ENCODE data around the gene ATG9B. TPM values are rescaled to one million over a fixed set of nuclear protein-coding genes. Genes with fewer than 3 reads are reported as not detected.
A peak's percentile ranks its signal among the peaks of the same experiment; 100 is the strongest.

The ATG9B gene
- total RNA-seq, 2 donors from 2014 or later = 0.22 TPM; not detected in 1

DNA sequence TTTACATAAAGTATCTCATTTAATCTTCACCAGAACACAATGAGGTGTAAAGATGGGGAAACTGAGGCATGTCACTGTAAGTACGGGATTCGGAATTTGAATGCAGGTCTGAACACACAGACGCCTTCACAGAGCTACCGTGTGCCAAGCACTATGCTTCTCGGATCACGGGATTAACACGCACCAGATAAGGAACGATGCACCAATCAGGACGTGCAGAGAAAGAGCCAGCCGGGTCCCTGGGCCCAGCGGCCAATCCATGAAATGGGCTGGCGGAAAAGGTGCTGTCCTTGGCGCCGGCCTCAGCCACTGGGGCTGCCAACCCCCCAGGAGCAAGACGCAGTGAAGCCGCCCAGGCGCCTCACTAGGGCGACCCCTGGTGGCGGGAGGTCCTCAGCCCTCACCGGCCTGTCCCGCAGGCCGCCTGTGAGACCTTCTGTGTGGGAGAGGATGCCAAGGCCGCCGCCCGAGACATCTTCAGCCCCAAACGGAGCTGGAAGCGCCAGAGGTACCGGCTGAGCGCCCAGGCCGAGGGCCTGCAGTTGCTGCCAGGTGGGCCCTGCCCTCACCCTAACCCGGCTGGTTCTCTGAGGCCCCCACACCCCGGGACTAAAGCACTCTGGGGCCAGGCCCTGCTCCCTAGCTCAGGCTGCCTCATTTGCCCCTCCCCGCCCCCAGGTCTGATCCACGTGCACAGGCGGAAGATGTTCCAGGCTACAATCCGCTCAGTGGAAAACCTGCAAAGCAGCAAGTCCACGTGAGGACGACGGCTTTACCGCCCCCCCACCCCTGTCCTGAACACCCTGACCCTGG, 15.6 kb downstream of the ATG9B start:
- DNase-seq = peak; percentile 53 to 81
- intact Hi-C loops (cut with DNase I, micrococcal nuclease) = no loop called here
- peak; percentile 33 for ATAC-seq

GRCh38 chr7:151008143-151008510, 16.2 kb downstream of the ATG9B start:
- no peak for DNase-seq
- intact Hi-C loops (cut with DNase I, micrococcal nuclease) = no loop called here
- no peak for ATAC-seq

DNA sequence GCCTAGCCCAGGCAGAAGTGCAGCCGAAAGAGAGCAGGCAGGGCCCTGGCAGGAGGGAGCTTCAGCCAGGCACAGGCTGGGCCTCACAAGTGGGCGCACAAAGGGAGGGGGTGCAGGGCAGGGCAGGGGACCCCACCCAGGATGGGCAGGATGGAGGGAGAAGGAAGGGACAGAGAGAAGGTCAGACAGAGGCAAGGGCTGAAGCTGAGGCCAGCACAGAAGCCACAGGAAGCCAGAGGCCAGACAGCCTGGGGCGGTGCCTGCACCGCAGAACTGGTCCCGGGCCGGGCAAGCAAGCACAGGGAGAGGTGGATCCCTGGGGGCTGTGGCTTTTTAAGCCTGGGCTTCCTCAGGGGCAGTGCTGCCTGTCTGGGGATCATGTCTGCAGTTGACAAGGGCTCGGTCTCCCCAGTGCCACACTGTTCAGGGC, 16.8 kb downstream of the ATG9B start:
- DNase-seq (no peak), ATAC-seq (no peak)
- intact Hi-C loops (cut with DNase I, micrococcal nuclease) = no loop called here

GRCh38 chr7:151006590-151007300, 17.5 kb downstream of the ATG9B start:
- no peak for ATAC-seq
- no peak for DNase-seq

GRCh38 chr7:151005566-151005965, 18.7 kb downstream of the ATG9B start:
- no peak for ATAC-seq
- intact Hi-C loops (cut with DNase I, micrococcal nuclease) = no loop called here
- DNase-seq = no peak

More at GRCh38 chr7:151006590-151007300, 17.5 kb downstream of the ATG9B start:
- intact Hi-C loops (cut with DNase I, micrococcal nuclease) = no loop called here

- DNase-seq (no peak), ATAC-seq (peak; percentile 62)
- intact Hi-C loops (cut with DNase I, micrococcal nuclease) = no loop called here
Measured at GRCh38 chr7:151003572-151003971, 20.7 kb downstream of the ATG9B start.

DNA sequence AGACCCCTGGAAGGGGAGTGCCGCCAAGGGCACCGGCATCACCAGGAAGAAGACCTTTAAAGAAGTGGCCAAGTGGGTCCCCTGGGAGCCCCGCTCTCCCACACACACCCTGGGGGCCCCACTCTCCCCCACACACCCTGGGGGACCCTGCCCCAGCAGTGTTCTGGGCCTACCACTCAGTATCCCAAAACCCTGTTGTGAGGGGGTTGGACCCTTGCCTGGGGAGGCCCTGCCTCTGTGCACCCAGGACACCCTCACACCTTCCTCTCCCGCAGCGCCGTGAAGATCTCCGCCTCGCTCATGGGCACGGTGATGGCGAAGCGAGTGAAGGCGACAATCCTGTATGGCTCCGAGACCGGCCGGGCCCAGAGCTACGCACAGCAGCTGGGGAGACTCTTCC, 22.7 kb downstream of the ATG9B start:
- ATAC-seq = no peak
- intact Hi-C loops (cut with DNase I, micrococcal nuclease) = no loop called here

GRCh38 chr7:151000897-151001495, 23.3 kb downstream of the ATG9B start:
- intact Hi-C loops (cut with DNase I, micrococcal nuclease) = no loop called here
- ATAC-seq (no peak), DNase-seq (no peak)

More for the DNA sequence above, 22.7 kb downstream of the ATG9B start:
- no peak for DNase-seq

DNA sequence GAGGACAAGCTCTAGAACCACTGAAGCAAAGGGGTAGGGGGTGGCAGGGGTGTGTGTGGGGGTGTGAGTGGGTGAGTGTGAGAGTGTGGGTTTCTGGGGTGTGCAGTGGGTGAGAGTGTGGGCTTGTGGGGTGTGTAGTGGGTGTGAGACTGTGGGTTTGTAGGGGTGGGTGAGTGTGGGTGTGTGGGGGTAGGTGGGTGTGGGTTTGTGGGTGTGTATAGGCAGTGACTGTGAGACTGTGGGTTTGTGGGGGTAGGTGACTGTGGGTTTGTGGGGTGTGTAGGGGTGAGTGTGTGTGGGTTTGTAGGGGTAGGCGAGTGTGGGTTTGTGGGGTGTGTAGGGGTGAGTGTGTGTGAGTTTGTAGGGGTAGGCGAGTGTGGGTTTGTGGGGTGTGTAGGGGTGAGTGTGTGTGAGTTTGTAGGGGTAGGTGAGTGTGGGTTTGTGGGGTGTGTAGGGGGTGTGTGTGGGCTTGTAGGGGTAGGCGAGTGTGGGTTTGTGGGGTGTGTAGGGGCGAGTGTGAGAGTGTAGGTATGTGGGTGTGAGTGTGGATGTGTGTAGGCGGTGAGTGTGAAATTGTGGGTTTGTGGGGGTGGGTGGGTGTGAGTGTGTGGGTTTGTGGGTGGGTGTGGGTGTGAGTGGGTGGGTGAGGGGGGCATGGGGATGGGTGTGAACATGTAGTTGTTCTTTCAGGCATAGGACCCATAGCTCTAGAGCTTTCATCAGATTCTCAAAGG, 24.6 kb downstream of the ATG9B start:
- ATAC-seq = no peak
- DNase-seq = no peak
- intact Hi-C loops (cut with DNase I, micrococcal nuclease) = no loop called here

GRCh38 chr7:150999001-150999400, 25.3 kb downstream of the ATG9B start:
- DNase-seq (no peak), ATAC-seq (no peak)
- intact Hi-C loops (cut with DNase I, micrococcal nuclease) = no loop called here

DNA sequence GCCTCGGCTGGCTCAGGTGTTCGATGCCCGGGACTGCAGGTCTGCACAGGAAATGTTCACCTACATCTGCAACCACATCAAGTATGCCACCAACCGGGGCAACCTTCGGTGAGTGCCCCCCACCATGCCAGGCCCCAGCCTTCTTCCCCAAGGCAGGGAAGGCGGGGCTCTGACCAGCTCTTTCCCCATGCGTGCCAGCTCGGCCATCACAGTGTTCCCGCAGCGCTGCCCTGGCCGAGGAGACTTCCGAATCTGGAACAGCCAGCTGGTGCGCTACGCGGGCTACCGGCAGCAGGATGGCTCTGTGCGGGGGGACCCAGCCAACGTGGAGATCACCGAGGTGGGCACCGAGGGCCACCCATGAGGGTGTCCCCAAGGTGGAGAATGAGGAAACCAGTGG, 26.0 kb downstream of the ATG9B start:
- DNase-seq (no peak), ATAC-seq (no peak)
- intact Hi-C loops (cut with DNase I, micrococcal nuclease) = no loop called here

GRCh38 chr7:150997817-150998216, 26.5 kb downstream of the ATG9B start:
- intact Hi-C loops (cut with DNase I, micrococcal nuclease) = no loop called here
- no peak for ATAC-seq
- DNase-seq = no peak

DNA sequence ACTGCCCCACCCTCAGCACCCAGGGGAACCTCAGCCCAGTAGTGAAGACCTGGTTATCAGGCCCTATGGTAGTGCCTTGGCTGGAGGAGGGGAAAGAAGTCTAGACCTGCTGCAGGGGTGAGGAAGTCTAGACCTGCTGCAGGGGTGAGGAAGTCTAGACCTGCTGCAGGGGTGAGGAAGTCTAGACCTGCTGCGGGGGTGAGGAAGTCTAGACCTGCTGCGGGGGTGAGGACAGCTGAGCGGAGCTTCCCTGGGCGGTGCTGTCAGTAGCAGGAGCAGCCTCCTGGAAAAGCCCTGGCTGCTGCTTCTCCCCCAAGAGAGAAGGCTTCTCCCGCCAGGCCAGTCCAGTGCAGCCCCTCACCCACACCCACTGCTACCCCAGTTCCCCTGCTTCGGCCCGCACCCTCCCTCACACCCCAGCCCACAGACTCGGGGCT, 27.2 kb downstream of the ATG9B start:
- intact Hi-C loops (cut with DNase I, micrococcal nuclease) = no loop called here
- DNase-seq (no peak), ATAC-seq (no peak)

DNA sequence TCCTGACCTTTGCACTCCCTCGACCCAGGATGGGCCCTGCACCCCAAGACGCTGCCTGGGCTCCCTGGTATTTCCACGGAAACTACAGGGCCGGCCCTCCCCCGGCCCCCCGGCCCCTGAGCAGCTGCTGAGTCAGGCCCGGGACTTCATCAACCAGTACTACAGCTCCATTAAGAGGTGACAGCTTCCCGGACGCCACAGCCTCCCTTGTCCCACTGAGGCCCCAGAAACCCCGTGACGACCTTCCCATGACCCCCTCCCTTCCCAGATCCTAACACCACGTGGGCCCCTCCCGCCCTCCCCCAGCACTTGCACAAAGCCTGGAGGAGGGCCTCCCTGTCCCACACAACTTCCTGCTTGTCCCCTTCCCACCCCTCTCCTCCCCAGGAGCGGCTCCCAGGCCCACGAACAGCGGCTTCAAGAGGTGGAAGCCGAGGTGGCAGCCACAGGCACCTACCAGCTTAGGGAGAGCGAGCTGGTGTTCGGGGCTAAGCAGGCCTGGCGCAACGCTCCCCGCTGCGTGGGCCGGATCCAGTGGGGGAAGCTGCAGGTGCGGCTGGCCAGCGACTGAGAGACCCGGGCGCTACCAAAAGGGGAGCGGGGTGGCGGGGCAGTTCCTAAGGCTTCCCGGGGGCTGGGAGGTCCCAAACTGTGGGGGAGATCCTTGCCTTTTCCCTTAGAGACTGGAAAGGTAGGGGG, 27.8 kb downstream of the ATG9B start:
- no peak for ATAC-seq
- intact Hi-C loops (cut with DNase I, micrococcal nuclease) = no loop called here
- DNase-seq = no peak

GRCh38 chr7:150994838-150995510, 29.3 kb downstream of the ATG9B start:
- intact Hi-C loops (cut with DNase I, micrococcal nuclease) = no loop called here
- no peak for DNase-seq
- no peak for ATAC-seq

- DNase-seq (no peak), ATAC-seq (peak; percentile 58)
- intact Hi-C loops (cut with DNase I, micrococcal nuclease) = no loop called here
Measured at GRCh38 chr7:150994141-150994837, 30.0 kb downstream of the ATG9B start.

- no peak for DNase-seq
- intact Hi-C loops (cut with DNase I, micrococcal nuclease) = no loop called here
- ATAC-seq = no peak
Measured at GRCh38 chr7:150993511-150993910, 30.8 kb downstream of the ATG9B start.

All from left colon (tissue), 2 donors.